Measurements from ENCODE around the gene NLRP9. TPM values are rescaled to one million over a fixed set of nuclear protein-coding genes. Genes with fewer than 3 reads are reported as not detected.

NLRP9 gene
- total RNA-seq, 1 experiment from 2014 or later = not detected

DNA sequence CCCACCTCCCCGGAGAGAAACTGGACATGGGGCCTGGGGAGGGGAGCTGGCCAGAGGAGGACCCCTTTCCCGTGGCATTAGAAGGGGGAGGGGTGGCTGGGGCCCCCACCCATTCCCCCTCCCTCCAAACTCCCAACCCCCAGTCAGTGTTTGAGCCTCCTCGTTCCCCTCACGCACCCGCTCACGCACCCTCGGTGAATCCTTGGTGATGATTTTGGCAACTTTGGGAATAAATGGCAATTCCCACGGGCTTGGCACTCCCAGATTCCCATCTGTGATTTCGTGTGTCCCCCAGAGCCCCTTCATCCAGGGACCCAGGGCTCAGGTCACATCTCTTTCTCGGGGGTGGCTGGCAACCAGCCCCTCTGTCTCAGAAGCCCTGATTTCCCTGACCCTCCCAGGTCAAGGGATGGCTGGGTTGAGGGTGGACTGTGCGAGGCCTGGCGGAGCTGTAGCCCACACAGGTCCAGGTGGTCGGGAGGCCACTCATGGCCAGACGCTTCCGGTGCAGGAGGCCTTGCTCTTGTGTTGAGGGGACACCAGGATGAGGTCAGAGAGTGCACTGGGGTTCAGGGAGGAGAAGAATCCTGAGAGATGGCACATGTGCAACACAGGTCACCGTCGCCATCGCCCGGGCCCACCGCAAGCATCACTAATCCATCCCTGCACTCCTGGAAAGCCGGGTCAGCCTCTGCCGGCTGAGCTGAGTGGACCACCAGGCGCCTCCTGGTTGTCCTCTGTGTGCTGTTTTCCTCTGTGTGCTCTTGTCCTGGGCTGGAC, 42.5 kb downstream of the NLRP9 start:
- ChIA-PET CTCF (no interaction called here), POLR2A (no interaction called here), RAD21 (ENCODE audit: low non-redundant PET in 1 of 2, low total read pairs in 2 of 2, uncharacterized antibody in 2 of 2, unreplicated experiment in 2 of 2) (no interaction called here)
- Histone ChIP-seq H3K9ac (ENCODE audit: low read length) (no peak overlapping the region), H3K9me3 (ENCODE audit: control insufficient read depth in 1 of 2, insufficient read depth in 1 of 2, low read depth in 1 of 2, low read length in 2 of 2) (no peaks in the 10 kb centered on the region), H4K20me1 (ENCODE audit: insufficient read depth) (no peaks in the 10 kb centered on the region), H3K4me3 (replicated peaks in 1 of 2; ENCODE audit: low read depth in 1 of 2, low read length in 2 of 2) (no peak overlapping the region), H2AFZ (ENCODE audit: low read depth, low read length, poor library complexity, severe bottlenecking) (no peak overlapping the region), H3K27me3 (ENCODE audit: insufficient read depth, low read length) (no peaks in the 10 kb centered on the region), H3K4me1 (ENCODE audit: control insufficient read depth in 1 of 2, insufficient read depth in 2 of 2, low read length in 2 of 2) (no peaks in the 10 kb centered on the region), H3K4me2 (ENCODE audit: low read length) (no peak overlapping the region), H3K9me2 (ENCODE audit: insufficient read depth) (no peaks in the 10 kb centered on the region), H3K27ac (ENCODE audit: low read depth, low read length) (no peak overlapping the region), H3K36me3 (ENCODE audit: control insufficient read depth in 1 of 2, insufficient read depth in 2 of 2, low read length in 2 of 2) (peaks cover 27 to 29% of the 10 kb centered on the region in 2 experiments; a peak in 3 of 4 replicates), H3K79me2 (ENCODE audit: insufficient read depth, low read length) (no peaks in the 10 kb centered on the region)
- DNase-seq (ENCODE audit: low read depth, low spot score) (no peak), ATAC-seq (no peak)
- BruUV-seq (replicated peaks) = TSS peak; percentile 22
- no peak for TF ChIP-seq SRF (IDR thresholded peaks at IDR 0.05; ENCODE audit: low read depth)
- no peak for TF ChIP-seq CBX3 (IDR thresholded peaks at IDR 0.05; ENCODE audit: low read depth)
- TF ChIP-seq, protein P1, sequence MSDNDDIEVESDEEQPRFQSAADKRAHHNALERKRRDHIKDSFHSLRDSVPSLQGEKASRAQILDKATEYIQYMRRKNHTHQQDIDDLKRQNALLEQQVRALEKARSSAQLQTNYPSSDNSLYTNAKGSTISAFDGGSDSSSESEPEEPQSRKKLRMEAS (IDR thresholded peaks at IDR 0.05) = no peak
- TF ChIP-seq FOSL1 (IDR thresholded peaks at IDR 0.05; ENCODE audit: low read depth) = no peak
- TF ChIP-seq ZFX (IDR thresholded peaks at IDR 0.05) = no peak
- no peak for TF ChIP-seq SIN3A (IDR thresholded peaks at IDR 0.05; ENCODE audit: low read depth)
- TF ChIP-seq POLR2A (IDR thresholded peaks at IDR 0.05; ENCODE audit: borderline replicate concordance, extremely low read depth, insufficient read depth, insufficient read length) = no peak
- TF ChIP-seq, protein P2, sequence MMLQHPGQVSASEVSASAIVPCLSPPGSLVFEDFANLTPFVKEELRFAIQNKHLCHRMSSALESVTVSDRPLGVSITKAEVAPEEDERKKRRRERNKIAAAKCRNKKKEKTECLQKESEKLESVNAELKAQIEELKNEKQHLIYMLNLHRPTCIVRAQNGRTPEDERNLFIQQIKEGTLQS (IDR thresholded peaks at IDR 0.05) = no peak
- TF ChIP-seq, protein P3, sequence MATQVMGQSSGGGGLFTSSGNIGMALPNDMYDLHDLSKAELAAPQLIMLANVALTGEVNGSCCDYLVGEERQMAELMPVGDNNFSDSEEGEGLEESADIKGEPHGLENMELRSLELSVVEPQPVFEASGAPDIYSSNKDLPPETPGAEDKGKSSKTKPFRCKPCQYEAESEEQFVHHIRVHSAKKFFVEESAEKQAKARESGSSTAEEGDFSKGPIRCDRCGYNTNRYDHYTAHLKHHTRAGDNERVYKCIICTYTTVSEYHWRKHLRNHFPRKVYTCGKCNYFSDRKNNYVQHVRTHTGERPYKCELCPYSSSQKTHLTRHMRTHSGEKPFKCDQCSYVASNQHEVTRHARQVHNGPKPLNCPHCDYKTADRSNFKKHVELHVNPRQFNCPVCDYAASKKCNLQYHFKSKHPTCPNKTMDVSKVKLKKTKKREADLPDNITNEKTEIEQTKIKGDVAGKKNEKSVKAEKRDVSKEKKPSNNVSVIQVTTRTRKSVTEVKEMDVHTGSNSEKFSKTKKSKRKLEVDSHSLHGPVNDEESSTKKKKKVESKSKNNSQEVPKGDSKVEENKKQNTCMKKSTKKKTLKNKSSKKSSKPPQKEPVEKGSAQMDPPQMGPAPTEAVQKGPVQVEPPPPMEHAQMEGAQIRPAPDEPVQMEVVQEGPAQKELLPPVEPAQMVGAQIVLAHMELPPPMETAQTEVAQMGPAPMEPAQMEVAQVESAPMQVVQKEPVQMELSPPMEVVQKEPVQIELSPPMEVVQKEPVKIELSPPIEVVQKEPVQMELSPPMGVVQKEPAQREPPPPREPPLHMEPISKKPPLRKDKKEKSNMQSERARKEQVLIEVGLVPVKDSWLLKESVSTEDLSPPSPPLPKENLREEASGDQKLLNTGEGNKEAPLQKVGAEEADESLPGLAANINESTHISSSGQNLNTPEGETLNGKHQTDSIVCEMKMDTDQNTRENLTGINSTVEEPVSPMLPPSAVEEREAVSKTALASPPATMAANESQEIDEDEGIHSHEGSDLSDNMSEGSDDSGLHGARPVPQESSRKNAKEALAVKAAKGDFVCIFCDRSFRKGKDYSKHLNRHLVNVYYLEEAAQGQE (IDR thresholded peaks at IDR 0.05; ENCODE audit: low read depth) = no peak
- no peak for TF ChIP-seq YY1 (IDR thresholded peaks at IDR 0.05; ENCODE audit: extremely low read depth, insufficient replicate concordance, low read depth, low read length)
- TF ChIP-seq, protein P4, sequence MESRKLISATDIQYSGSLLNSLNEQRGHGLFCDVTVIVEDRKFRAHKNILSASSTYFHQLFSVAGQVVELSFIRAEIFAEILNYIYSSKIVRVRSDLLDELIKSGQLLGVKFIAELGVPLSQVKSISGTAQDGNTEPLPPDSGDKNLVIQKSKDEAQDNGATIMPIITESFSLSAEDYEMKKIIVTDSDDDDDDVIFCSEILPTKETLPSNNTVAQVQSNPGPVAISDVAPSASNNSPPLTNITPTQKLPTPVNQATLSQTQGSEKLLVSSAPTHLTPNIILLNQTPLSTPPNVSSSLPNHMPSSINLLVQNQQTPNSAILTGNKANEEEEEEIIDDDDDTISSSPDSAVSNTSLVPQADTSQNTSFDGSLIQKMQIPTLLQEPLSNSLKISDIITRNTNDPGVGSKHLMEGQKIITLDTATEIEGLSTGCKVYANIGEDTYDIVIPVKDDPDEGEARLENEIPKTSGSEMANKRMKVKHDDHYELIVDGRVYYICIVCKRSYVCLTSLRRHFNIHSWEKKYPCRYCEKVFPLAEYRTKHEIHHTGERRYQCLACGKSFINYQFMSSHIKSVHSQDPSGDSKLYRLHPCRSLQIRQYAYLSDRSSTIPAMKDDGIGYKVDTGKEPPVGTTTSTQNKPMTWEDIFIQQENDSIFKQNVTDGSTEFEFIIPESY (IDR thresholded peaks at IDR 0.05; ENCODE audit: extremely low read depth, insufficient replicate concordance, low read length) = no peak
- no peak for TF ChIP-seq EGR1 (IDR thresholded peaks at IDR 0.05; ENCODE audit: low read depth)
- TF ChIP-seq EZH2 (IDR thresholded peaks at IDR 0.05) = no peak
- no peak for TF ChIP-seq EZH2phosphoT487 (IDR thresholded peaks at IDR 0.05; ENCODE audit: borderline replicate concordance)
- TF ChIP-seq ZNF274 (IDR thresholded peaks at IDR 0.05; ENCODE audit: low read depth, low read length) = no peak
- TF ChIP-seq TCF7L2 (IDR thresholded peaks at IDR 0.05; ENCODE audit: borderline replicate concordance, extremely low read depth, insufficient read depth, insufficient read length) = no peak
- no peak for TF ChIP-seq CEBPB (IDR thresholded peaks at IDR 0.05; ENCODE audit: low read depth)
- no peak for TF ChIP-seq ELF1 (IDR thresholded peaks at IDR 0.05; ENCODE audit: borderline replicate concordance, low read depth)
- no peak for TF ChIP-seq SP1 (IDR thresholded peaks at IDR 0.05; ENCODE audit: low read depth)
- intact Hi-C loops (cut with micrococcal nuclease) = no loop called here
